Activated CD8-positive, alpha-beta memory T cell treated with anti-CD3 and anti-CD28 coated beads, Interleukin-2, amount 50 U/mL, for 48 hours (primary cell): ENCODE measurements around the gene SMG1.
A peak's percentile ranks its signal among the peaks of the same experiment; 100 is the strongest.

Source experiments
- DNase-seq: peaks from one replicate; pipeline ENCODE4 v3.0.0-alpha.2; 2020

The SMG1 gene

GRCh38 chr16:18842565-18842964 lies 83.6 kb downstream of the SMG1 start:
- DNase-seq, result no peak

DNA sequence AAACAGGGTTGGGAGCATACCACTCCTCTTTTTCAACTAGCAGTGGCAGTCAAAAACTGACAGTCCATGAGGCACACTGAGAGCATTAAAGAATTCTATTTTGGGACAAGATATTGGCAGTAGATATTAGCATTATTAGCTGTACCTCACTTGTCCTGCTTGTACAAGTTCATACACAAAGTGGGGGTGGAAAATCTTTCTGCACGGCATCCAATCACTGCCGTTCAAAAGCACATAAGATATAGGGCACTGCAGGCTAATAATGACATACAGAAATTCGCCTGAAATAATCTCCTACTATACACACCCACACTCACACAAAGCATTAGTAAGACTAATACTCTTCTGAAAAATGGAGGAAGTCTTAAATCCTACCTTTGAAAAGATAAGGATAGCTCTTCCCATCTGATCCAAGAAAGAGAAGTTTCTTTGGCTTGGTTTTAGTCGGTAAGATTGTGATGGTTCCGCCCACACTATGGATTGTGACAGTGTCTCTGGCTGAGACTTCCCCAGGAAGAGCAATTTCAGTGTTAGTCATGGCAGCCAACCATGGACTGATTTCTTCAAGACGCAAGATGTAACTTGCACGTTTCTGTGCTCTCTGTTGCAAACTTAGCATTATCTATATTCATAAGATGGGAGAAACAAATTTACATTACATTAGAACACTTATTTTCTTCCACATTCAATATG lies 84.2 kb downstream of the SMG1 start:
- DNase-seq, result no peak

GRCh38 chr16:18839555-18839954 lies 86.7 kb downstream of the SMG1 start:
- no peak for DNase-seq

- DNase-seq, result no peak
These were observed 89.5 kb downstream of the SMG1 start for GRCh38 chr16:18836702-18837101.

DNA sequence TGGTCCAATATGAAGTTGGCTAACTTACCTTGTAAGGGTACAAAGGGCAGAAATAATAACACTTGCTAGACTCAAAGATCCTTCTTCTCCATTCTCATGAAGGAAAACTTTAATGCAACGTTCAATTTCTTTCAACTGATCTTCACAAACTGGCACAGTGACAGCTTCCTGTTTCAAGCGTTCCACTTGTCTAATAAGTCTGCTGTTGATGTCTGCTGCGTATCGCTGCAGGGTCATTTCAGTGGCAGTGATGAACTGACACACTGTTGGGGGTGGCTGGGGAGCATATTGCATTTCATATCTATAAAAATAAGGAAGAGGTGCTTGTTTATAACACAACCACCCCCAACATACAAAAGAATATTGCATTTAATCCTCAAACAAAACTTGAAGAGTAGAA lies 91.3 kb downstream of the SMG1 start:
- DNase-seq, result no peak

GRCh38 chr16:18833707-18834505 lies 92.3 kb downstream of the SMG1 start:
- DNase-seq, result no peak

- DNase-seq, result no peak
These were observed 93.6 kb downstream of the SMG1 start for GRCh38 chr16:18832613-18833012.

DNA sequence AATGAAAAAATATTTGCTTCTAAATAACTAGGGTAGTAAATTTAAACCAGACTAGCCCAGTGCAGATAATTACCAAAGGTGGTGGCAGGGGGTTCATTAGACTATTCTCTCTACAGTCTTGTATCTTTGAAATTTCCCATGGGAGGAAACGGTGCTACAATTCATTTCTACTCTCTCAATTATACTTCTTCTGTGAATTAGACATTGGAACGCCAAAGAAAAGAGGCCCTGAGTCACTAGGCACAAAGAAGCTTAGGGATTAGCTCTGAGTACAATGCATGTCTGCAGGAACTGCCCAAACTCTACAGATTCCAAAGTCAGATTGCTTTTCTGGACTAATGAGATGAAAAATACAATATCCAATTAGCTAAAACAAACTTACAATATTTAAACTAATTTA lies 94.2 kb downstream of the SMG1 start:
- no peak for DNase-seq

DNA sequence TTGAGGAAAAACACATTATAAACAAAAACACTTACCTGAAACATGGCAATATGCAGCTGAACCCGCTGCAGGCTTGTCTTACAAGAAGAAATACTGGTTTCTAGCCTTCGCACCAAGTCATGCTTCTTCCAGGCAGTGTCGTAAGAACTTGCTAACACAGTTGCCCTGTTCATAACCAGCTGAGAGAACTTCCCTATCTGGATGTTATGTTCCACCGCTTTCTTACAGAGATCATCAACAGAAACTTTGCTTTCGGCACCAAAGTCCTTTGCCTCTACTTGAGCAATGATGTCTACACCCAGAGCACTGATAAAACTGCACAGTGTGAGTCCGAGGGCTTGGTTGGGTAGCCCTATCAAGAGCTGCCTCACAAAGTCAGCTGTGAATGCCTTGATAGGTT lies 97.0 kb downstream of the SMG1 start:
- no peak for DNase-seq

DNA sequence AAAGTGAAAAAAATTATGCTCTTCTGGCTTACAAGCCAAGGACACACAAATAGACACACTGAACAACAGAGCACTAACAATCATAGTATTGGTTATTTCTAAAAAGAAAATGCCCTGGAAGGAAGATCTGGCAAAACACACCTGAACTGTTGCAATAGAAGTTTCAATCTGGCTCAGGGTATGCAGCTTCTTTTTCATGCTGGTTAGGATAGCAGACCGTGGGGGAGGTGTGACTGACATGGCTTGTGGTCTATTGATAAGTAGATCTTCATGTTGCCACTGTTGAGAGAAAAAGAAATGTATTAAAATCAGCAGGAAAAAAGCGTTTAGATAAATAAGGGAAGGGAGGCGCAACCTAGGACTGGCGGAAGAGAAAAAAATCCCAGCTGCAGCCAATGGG lies 98.3 kb downstream of the SMG1 start:
- DNase-seq, result no peak

- no peak for DNase-seq
These were observed 109.9 kb downstream of the SMG1 start for GRCh38 chr16:18816286-18816685.

DNA sequence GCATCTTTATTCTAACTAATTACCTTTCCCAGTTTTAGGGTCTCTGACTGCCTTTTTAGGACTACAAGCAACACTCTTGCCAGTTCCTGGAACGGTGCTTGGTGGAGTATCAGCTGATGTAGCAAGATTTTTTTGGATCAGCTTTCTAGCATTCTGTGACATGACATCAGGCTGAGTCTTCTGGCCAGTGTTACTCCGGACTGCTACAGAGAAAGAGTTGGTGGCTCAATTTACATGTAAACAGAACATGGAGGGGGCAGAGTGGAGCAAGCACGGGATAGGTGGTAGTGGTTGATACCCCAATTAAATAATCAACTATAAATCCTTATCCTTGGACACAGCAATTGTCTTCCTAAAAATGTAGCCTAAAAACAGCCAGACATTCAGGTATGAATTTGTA lies 114.3 kb downstream of the SMG1 start:
- no peak for DNase-seq

- DNase-seq, result no peak
These were observed 117.0 kb downstream of the SMG1 start for GRCh38 chr16:18809165-18809564.

DNA sequence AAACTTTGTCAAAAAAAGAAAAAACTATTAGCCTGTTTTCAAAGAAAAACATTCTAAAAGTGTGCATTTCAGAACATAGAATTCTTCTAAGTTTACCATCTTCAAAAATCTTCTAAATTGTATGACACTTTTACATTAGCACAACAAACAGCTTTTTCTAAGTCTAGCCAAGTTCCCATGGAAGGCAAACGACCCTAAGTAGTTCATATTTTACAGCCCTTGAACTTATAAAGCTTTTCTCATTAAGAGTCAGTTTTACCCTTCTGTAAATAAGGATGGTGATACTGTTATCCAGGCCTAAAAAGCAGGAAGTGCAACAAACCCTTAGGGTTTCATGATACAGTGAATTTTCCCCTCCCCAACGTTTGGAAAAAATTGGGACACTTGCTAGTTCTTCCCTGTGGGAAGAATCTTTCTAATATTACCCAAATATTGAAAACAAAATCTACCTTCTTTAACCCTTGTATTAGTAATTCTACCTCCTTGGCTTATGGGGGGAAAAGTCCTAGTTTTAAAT lies 120.9 kb downstream of the SMG1 start:
- no peak for DNase-seq

- no peak for DNase-seq
These were observed 121.7 kb downstream of the SMG1 start for GRCh38 chr16:18804540-18804939.

DNA sequence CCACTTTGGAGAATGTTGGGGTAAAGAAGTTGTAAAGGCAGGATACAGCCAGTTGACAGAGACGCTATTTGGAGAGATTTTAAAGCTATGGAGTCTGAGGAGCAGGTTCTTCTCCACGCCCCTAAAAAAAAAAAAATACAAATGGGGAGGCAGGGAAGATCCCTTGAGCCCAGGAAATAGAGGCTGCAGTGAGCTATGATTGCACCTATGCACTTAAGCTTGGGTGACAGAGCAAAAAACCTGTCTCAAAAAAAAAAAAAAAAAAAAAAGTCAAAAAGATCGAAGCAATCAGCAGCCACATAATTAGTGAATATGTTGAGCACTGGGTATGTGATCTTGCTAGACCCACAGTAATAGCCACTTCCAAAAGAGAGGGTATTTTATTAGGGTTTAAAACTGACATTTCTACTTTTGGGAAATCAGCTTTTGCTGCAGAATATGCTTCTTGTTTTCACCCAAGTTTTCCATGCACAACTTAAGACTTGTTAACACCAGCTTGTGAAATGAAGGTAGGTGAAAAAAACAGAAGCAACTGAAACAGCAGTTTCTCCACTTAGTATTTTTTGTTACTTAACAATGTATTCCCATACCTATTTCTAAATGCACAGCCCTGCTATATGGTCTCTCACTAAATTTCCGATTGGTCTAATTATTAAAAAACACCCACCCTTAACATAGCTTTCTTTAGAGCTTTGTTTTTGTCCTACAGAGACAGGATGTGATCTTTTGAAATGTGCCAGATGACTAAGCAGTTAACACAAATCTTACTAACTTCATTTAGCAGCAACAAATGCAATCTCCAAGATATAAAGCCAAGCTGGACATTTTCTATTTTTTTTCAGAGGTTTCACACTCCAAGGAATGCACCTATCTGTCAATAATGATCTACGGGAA lies 122.4 kb downstream of the SMG1 start:
- no peak for DNase-seq

DNA sequence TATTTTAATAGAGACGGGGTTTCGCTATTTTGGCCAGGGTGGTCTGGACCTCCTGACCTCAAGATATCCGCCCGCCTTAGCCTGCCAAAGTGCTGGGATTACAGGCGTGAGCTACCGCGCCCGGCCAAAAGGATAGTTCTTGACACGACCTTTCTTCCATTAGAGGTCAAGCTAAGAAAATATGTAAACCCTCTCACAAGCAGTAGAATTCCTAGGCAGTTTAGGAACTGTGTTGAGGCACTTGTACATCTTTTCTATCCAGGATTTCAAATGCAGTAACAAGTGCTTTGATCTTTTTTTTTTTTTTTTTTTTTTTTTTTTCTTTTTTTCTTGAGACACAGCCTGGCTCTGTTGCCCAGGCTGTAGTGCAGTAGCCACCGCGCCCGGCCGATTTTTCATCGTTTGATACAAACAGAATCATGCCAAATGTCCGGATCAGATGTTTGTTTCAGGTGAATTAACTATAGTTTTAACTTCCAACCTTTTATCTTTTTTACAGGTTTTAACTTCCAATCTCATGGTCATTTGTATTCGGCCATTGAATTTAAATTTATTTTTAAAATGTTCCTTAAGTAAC lies 123.4 kb downstream of the SMG1 start:
- DNase-seq, result no peak

DNA sequence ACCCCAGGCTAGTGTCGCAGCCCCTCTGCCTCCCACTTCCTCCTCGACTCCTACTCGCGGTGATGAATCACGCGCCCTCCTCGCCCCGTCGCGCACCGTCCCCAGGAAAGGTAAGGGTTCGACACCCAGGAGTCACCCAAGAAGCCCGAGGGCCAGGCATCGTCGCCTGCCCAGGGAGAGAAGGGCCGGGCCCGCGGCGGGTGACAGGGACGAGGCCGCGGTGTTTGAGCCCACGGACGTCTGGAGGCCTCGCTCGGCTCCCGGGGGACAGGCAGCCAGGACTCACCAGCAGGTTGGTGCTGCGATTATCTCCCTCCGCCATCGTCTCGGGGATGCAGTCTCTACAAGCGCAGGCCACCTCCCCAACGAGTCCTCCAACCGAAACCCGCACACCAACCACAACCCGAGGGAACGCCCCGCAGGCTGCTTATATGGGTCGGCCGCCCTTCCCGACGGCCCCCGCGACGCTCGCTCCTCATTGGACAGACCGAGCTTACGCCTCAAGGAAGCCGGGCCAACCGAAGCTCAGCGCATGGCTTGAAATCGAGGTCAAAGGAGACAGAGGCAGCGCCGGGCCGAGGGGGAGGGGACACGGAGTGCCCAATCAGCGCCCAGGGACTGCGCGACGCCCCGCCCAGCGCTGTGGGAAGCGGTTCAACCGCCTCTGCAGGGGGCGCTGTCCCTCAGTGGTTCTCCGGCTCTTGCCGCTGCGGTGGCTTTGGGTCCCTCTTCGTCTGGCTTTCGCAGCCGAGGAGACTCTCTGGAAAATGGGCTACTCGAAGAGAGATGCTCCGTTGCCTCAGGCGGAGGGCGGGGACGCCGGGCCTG lies 124.8 kb downstream of the SMG1 start, which contains the start of gene ARL6IP1:
TSS of gene ARL6IP1 (minus strand) at position 405 of the 828 bp plus-strand sequence. CDS start at position 322, 83 bp downstream.
- DNase-seq, result peak; percentile 98

DNA sequence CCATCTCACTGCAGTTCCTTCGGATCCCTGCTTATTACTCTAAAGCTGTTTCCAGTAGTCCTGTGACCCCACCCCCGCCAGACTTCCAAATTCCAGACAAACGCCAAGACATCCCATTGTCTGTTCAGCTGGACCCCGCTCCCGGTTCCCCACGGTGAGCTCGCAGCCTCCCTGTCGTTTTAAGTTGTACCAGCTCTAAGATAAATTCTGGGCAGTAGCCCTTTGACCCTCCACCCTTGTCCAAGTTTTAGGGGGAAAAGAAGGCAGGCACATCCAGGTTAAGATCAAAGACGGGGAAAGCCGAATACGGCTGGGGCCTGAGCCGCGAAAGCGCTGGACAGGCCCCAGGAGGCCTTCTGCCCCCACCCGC lies 125.4 kb downstream of the SMG1 start:
- DNase-seq, result no peak

DNA sequence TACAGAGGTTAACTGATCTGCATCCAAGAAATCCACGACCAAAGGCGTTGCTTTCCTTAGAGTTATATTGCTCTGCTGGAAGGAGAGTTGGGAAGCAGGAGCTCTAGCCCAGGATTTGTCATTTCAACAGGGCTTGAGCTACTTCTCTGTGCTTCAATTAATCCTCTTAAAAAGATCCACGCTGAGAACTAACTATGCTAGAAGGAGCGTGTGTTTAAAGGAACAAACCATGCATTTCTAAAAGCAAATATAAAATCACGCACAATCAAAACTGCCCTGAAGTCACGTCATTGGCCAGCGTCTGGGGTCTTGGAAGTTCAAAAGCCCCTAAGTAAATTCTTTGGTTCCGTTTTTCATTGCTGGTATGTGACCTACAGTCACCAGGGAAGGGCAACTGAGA lies 125.9 kb downstream of the SMG1 start:
- no peak for DNase-seq

- no peak for DNase-seq
These were observed 126.7 kb downstream of the SMG1 start for GRCh38 chr16:18799500-18799899.

DNA sequence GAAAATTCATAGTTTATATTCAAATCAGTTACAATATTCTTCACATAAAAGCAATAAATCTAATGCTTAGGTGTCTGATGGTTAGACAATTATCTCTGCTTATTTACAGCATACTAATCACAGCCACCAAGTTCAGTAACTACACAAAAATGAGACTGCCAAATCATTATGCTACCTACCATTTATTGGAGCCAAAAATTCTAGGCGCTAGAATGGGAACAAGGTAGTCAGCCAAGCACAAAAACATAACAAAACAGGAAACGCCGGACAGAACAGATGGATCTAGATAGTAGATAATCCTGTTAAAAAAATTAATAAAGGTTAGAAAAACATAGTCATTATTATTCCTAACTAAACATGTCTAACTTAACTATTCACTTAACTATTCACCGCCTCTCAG lies 128.5 kb downstream of the SMG1 start:
- DNase-seq, result no peak
